GM12801 (cell line): Measurements from ENCODE around the gene BPIFB4.

ENCODE experiments used
- TF ChIP-seq, protein P1 (sequence below): IDR thresholded peaks from one replicate; pipeline ENCODE4 v1.5.1; 2011; ENCODE audit warnings: control low read depth; ENCODE audit not compliant: insufficient read length; ENCODE audit errors: extremely low read depth

BPIFB4 gene

DNA sequence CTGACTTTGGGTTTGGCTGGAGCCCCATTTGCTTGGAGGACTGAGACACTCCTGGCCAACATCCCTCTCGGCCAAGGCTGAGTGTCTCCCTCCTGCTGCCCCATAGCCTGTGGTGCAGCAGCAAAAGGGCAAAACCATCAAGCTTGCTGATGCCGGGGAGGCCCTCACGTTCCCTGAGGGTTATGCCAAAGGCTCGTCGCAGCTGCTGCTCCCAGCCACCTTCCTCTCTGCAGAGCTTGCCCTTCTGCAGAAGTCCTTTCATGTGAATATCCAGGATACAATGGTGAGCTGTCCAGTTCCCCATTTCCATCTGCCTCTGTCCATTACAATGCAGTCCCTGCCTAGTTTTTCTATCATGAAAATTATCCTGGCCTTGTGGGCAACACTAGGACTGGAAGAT is 42.0 kb upstream of the BPIFB4 start:
- TF ChIP-seq, protein P1, sequence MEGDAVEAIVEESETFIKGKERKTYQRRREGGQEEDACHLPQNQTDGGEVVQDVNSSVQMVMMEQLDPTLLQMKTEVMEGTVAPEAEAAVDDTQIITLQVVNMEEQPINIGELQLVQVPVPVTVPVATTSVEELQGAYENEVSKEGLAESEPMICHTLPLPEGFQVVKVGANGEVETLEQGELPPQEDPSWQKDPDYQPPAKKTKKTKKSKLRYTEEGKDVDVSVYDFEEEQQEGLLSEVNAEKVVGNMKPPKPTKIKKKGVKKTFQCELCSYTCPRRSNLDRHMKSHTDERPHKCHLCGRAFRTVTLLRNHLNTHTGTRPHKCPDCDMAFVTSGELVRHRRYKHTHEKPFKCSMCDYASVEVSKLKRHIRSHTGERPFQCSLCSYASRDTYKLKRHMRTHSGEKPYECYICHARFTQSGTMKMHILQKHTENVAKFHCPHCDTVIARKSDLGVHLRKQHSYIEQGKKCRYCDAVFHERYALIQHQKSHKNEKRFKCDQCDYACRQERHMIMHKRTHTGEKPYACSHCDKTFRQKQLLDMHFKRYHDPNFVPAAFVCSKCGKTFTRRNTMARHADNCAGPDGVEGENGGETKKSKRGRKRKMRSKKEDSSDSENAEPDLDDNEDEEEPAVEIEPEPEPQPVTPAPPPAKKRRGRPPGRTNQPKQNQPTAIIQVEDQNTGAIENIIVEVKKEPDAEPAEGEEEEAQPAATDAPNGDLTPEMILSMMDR: no peak

DNA sequence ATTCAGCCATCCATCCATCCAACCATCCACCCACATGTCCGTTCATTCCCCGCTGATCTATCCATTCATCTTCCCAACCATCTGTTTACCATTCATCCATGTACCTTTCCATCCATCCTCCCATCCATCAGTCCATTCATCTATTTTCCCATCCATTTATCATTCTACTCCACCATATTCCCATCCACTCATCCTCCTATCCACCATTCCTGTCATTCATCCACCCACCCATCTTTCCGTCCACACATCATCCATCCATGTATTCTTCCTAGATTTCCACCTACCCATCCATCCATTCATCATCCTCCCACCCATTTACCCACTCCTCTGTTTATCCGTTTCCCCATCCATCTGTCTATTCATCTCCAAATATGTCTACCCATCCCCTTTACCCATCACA is 41.2 kb upstream of the BPIFB4 start:
- TF ChIP-seq, protein P1: no peak

DNA sequence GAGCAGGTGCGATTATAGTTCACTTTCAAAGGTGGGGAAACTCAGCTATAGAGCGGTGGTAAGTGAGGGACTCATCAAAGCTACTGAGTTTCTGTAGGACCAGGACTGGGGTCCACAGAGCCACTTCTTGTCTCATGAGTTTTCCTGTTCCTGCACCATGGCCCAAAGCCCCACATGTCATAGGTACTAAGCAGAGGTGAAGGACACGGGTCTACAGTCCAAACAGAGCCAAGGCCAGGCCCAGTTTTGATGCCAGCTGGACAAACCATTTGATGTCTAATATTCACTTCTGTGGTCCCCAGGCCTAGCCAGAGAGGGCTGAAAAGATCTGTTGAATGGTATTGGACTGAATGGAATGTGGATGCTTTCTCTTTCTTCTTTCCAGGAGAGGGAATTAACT is 37.0 kb upstream of the BPIFB4 start:
- TF ChIP-seq, protein P1: no peak

DNA sequence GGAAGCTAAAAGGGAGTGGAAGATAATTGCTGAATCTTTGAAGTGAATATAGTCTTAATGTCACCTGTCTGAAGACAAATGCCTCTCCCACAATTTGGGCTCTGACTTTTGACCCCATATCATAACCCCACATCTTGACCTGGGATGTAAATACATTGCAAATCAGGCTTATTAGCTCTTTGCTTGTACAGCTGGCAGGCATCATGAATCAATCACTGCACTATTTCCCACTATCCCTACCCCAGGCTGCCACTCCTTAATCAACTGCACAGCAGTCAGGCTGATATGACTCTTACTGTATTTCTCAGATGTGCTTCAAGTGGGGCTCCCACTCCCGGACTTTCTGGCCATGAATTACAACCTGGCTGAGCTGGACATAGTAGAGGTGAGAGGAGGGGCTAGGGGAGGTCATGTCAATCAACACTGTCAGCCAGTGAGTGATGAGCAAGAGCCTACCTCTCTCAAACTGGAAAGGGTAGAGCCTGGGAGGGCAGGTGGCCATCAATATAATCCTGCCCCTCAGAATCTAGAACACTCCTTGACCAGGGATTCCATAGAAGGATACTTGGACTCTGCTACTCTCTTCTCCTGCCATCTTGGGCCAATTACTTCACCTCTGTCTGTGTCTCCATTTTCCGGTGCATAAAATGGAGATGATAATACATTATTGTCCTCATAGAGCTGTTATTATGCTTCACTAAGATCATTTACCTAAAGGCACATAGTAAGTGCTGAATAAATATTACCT is 36.3 kb upstream of the BPIFB4 start:
- TF ChIP-seq, protein P1: no peak

DNA sequence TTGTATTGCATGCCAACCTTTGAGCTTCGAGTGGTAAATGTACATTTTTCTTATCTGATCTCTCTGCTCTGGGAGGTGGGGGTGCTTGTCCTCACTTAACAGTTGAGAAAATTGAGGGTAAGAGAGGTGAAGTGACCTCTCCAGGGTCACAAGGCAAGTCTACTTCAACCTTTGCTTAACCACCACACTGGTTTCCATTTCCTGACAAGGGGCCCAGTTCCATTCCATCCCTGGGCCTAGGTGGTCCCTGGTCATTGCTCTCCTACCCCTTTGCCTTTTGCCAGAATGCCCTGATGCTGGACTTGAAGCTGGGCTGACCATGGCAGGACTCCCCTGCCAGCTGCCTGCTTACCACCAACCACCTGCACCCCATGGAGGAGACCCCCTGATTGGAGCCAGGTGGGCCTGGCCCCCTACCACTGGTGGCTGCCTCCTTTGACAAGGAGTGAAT is 35.7 kb upstream of the BPIFB4 start:
- TF ChIP-seq, protein P1: no peak

DNA sequence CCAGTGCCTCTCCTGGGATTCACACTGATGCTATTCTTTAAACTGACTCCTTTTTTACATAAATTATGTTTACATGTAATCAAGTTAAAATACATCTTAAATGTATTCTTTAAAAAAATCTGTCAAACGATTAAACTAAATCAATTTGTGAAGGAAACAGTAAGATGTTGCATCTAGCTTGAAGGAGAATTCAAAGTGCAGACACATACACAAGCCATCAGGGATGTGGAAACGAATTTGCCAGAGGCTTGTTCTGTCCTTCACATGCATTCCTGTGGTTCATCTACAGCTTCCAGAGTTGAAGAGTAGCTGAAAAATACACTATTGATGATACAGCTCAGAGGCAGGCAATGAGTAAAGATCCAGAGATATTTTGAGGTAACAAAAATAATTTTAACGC is 33.0 kb upstream of the BPIFB4 start:
- TF ChIP-seq, protein P1: no peak

DNA sequence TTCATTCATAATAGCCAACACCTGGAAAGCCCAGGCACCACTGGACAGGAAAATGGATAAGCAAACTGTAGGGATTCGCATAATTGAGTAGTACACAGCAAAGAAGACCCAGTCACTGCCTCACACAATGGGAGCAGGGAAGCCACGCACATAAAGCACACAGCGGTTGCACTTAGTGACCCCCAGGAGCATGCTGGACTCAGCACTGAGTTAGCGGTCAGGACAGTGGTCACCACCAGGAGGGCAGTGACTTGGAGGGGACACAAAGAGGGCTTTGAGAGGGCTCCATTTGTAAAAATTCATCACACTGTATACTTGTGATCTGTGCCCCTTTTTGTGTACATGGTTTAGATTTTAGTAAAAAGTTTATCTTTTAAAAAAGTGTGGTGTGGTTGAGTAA is 28.1 kb upstream of the BPIFB4 start:
- TF ChIP-seq, protein P1: no peak
